ENCODE data around the gene TSPAN17. TPM values are rescaled to one million over a fixed set of nuclear protein-coding genes. Genes with fewer than 3 reads are reported as not detected.

TSPAN17 gene
- total and polyA plus RNA-seq, 7 donors = 22.5 to 51.9 (median 25.8) TPM

GRCh38 chr5:176674799-176675198 is 27.5 kb downstream of the TSPAN17 start:
- DNase-seq (no peak), ATAC-seq (no peak)
- Histone ChIP-seq H3K27me3 (ENCODE audit: insufficient read depth in 3 of 3, low read length in 2 of 3) (peaks cover 0 to 18% (median 0%) of the 10 kb centered on the region in 3 donors), H3K4me1 (peaks cover 6% of the 10 kb centered on the region), H3K36me3 (ENCODE audit: insufficient read depth in 1 of 2, low read depth in 1 of 2) (no peaks in the 10 kb centered on the region), H3K27ac (no peak overlapping the region), H3K4me3 (no peak overlapping the region), H3K9me3 (no peaks in the 10 kb centered on the region)
- intact Hi-C loops (cut with DNase I) = no loop called here
- WGBS, 3 donors = 87 to 93% (median 88%) methylated on average over 17 of the region's 17 CpGs
- no peak for TF ChIP-seq CTCF (IDR thresholded peaks at IDR 0.05)

GRCh38 chr5:176675676-176676360 is 28.5 kb downstream of the TSPAN17 start:
- 65 to 72% (median 70%) methylated on average over 19 of the region's 19 CpGs for WGBS, 3 donors
- H3K27me3 ChIP-seq (ENCODE audit: insufficient read depth in 3 of 3, low read length in 2 of 3) = peaks cover 0 to 18% (median 2%) of the 10 kb centered on the region in 3 donors
- TF ChIP-seq CTCF (IDR thresholded peaks at IDR 0.05) = peak; percentile 18
- H3K9me3 ChIP-seq = no peaks in the 10 kb centered on the region
- DNase-seq (no peak), ATAC-seq (no peak)
- intact Hi-C loops (cut with DNase I) = no loop called here
- H3K36me3 ChIP-seq (ENCODE audit: insufficient read depth in 1 of 2, low read depth in 1 of 2) = no peaks in the 10 kb centered on the region
- no peak overlapping the region for H3K27ac ChIP-seq
- H3K4me1 ChIP-seq = peaks cover 6% of the 10 kb centered on the region
- H3K4me3 ChIP-seq = no peak overlapping the region

DNA sequence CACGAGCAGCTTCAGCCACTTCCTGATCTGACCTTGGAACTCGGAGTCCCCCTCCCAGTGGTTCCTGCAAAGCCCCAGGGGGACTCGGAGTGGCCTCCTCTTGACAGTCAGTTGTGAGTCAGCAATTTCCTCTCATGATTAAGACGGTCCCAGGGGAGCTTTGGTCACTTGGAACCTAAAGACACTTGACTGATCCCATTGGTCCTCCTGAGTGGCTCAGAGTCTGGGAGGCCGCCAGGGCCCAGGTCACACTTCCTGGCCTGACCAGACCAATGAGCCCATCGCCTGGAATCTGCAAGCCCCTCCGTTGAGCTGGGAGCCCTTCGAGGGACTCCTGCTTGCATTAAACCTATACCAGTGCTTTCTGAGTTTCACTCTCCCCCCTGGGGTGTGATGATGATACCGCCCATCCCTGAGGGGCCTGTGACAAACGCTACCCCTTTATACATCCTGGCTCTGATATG is 29.1 kb downstream of the TSPAN17 start:
- Histone ChIP-seq H3K9me3 (no peaks in the 10 kb centered on the region), H3K4me1 (peaks cover 6% of the 10 kb centered on the region), H3K36me3 (ENCODE audit: insufficient read depth in 1 of 2, low read depth in 1 of 2) (no peaks in the 10 kb centered on the region), H3K27me3 (ENCODE audit: insufficient read depth in 3 of 3, low read length in 2 of 3) (peaks cover 0 to 18% (median 2%) of the 10 kb centered on the region in 3 donors), H3K27ac (no peak overlapping the region), H3K4me3 (no peak overlapping the region)
- peak in 1 of 2 donors; percentile 67 for DNase-seq
- peak; percentile 38 to 48 (median 40) for ATAC-seq
- intact Hi-C loops (cut with DNase I) = no loop called here
- 55 to 66% (median 60%) methylated on average over 10 of the region's 10 CpGs for WGBS, 3 donors
- no peak for TF ChIP-seq CTCF (IDR thresholded peaks at IDR 0.05)

DNA sequence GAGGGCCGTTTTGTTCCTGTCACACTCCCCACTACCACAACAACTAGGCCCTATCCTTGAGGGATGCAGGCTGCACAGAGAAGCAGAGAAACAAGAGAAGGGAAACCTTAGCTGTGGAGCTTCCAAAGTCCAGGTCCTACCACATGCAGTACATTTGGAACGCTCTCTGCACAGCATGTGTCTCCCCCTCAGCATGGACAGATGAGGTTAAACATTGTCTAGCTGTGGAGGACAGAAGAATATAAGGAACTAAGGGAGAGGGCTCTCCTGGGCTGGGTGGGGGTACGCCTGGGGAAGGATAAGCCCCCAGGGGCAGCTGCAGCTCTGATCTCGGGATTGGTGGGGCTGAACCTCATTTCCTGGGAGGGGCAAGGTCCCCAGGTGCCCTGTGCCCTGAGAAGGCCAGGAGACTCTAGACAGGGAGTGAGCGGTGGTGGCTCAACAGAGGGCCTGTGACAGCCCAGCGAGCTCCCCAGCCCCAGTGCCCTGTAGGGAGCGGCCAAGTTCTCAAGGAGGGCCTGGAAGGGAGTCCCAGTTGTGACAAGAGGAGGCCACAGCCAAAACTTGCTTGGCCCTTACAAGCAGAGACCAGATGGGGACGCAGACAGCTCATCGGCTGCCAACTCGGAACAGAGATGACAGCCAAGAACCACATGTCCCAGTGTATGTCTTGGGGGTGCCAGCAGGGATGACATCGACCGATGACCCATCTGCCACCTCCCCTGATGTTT is 30.1 kb downstream of the TSPAN17 start:
- no peaks in the 10 kb centered on the region for H3K36me3 ChIP-seq (ENCODE audit: insufficient read depth in 1 of 2, low read depth in 1 of 2)
- no peak for DNase-seq
- H3K27me3 ChIP-seq (ENCODE audit: insufficient read depth in 3 of 3, low read length in 2 of 3) = peaks cover 0 to 15% (median 2%) of the 10 kb centered on the region in 3 donors
- no peak for TF ChIP-seq CTCF (IDR thresholded peaks at IDR 0.05)
- H3K4me3 ChIP-seq = no peak overlapping the region
- intact Hi-C loops (cut with DNase I) = no loop called here
- peak; percentile 28 to 84 (median 57) for ATAC-seq
- peaks cover 6% of the 10 kb centered on the region for H3K4me1 ChIP-seq
- 34 to 56% (median 39%) methylated on average over 12 of the region's 12 CpGs for WGBS, 3 donors
- H3K27ac ChIP-seq = no peak overlapping the region
- H3K9me3 ChIP-seq = no peaks in the 10 kb centered on the region

Data from psoas muscle (tissue), 8 donors.